Fibroblast of skin of left quadriceps (primary cell): ENCODE data around the gene ACAD9.

Source experiments
- DNase-seq, 2 experiments: peaks; one replicate each; pipeline ENCODE4 v3.0.0-alpha.2; 2013; ENCODE audit warnings: low read depth in 2 of 2

ACAD9 gene

GRCh38 chr3:128933922-128934253, 54.5 kb downstream of the ACAD9 start:
- DNase-seq = no peak

- DNase-seq = no peak
Observed at GRCh38 chr3:128935922-128936321, 56.5 kb downstream of the ACAD9 start.

GRCh38 chr3:128936341-128936740, 56.9 kb downstream of the ACAD9 start:
- no peak for DNase-seq

GRCh38 chr3:128940252-128940651, 60.8 kb downstream of the ACAD9 start:
- DNase-seq = no peak

- DNase-seq = no peak
Observed at GRCh38 chr3:128942161-128942952, 62.9 kb downstream of the ACAD9 start.

- no peak for DNase-seq
Observed at GRCh38 chr3:128945041-128945877, 65.8 kb downstream of the ACAD9 start.

- no peak for DNase-seq
Observed at GRCh38 chr3:128945878-128946175, 66.4 kb downstream of the ACAD9 start.

- DNase-seq = no peak
Observed at GRCh38 chr3:128946411-128946810, 67.0 kb downstream of the ACAD9 start.

GRCh38 chr3:128949158-128949557, 69.7 kb downstream of the ACAD9 start:
- no peak for DNase-seq

- no peak for DNase-seq
Observed at GRCh38 chr3:128950223-128950938, 71.0 kb downstream of the ACAD9 start.

- DNase-seq = no peak
Observed at GRCh38 chr3:128956440-128956839, 77.0 kb downstream of the ACAD9 start.
